NCI-H2107 treated with DMSO at 0.1 percent for 48 hours (cell line): ENCODE measurements around the gene MAST2.
A peak's percentile ranks its signal among the peaks of the same experiment; 100 is the strongest.

Experiments used
- DNase-seq: peaks from one replicate; lab custom pipeline; 2025; ENCODE audit not compliant: unreplicated experiment; lab: John Stamatoyannopoulos, UW

Gene MAST2

GRCh38 chr1:46013581-46013980, 210.2 kb downstream of the MAST2 start:
- no peak for DNase-seq

- no peak for DNase-seq
These were observed 214.6 kb downstream of the MAST2 start for GRCh38 chr1:46017876-46018503.

- DNase-seq = no peak
These were observed 215.9 kb downstream of the MAST2 start for GRCh38 chr1:46019348-46019747.

DNA sequence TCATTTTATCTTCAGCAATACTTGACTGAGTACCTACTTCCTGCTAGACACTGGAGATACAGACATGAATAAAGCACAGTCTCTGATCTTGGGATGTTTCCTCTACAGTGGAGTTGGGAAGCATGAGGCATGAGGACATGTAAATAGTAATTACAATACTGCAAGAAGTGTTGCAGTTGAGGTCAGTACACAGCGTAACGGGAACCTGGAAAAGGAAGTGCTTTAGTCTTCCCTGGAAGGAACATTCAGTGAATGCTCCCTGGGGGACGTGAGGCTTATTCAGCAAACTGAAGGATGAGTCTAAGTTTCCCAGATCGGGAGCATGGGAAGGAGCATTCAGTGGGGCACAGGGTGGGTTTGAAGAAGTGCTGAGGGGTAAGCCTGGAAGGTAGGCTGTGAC, 216.6 kb downstream of the MAST2 start:
- no peak for DNase-seq

- peak; percentile 26 for DNase-seq
These were observed 217.9 kb downstream of the MAST2 start for GRCh38 chr1:46021046-46021996.

GRCh38 chr1:46026531-46026930, 223.1 kb downstream of the MAST2 start:
- no peak for DNase-seq

- no peak for DNase-seq
These were observed 224.6 kb downstream of the MAST2 start for GRCh38 chr1:46027788-46028573.

- no peak for DNase-seq
These were observed 226.9 kb downstream of the MAST2 start for GRCh38 chr1:46030074-46030870.

DNA sequence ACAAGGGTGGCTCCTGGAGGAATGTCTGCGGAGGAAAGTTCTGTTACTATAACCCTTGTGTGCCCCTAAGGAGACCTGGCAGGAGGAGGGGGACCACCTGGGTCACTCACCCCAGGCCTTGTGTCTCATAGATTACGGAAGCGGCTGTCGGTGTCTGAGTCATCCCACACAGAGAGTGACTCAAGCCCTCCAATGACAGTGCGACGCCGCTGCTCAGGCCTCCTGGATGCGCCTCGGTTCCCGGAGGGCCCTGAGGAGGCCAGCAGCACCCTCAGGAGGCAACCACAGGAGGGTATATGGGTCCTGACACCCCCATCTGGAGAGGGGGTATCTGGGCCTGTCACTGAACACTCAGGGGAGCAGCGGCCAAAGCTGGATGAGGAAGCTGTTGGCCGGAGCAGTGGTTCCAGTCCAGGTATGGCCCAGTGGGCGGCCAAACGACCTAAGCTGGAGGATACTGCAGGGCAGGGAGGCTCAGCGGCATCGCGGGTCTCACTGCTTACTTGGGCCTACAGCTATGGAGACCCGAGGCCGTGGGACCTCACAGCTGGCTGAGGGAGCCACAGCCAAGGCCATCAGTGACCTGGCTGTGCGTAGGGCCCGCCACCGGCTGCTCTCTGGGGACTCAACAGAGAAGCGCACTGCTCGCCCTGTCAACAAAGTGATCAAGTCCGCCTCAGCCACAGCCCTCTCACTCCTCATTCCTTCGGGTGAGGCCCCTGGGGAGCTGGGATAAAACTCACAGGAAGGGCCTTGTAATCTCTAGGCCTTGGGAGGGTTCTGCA, 227.7 kb downstream of the MAST2 start:
- DNase-seq = no peak

GRCh38 chr1:46034601-46035516, 231.4 kb downstream of the MAST2 start:
- DNase-seq = no peak

- DNase-seq = peak; percentile 79
These were observed 233.8 kb downstream of the MAST2 start for GRCh38 chr1:46036894-46037839.

DNA sequence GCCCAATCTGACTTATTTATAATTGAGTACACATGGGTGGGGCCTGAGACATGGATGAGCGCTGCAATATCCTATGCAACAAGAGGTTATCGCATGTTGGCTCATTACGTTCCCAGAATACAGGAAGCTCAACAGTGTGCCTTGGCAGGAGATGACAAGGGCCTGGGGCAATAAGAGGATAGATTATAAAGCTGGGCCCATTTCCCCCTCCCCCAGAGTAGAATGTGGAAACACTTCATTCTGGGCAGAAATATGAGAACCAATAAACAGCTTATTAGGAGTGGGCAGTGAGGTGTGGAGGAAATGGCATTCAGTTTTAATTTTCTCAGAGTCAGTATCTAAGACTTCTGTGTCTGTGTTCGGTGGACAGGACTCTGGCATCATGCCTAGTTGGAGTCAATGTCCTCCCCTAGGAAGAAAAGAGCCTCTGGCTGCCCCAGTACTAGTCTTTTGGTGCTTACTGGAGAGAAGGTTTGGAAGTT, 236.2 kb downstream of the MAST2 start:
- peak; percentile 48 for DNase-seq

DNA sequence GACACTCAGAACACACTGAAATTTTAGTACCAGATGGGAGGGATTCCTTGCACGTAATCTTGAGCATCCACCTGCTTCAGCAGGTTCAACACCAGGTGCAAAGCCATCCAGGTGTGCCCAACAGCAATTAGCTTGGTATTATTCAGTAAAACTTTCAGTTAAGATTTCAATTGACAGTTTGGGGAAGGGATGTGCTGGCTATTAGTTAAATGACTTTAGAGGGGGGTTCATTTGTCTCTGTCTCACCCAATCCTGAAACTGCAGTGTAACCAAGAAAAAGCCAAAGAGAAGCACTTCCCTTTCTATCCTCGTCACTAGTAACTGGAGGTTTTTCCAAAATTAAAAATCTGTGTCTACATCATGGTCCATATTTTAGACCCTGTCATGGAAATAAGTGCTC, 238.1 kb downstream of the MAST2 start:
- peak; percentile 38 for DNase-seq

DNA sequence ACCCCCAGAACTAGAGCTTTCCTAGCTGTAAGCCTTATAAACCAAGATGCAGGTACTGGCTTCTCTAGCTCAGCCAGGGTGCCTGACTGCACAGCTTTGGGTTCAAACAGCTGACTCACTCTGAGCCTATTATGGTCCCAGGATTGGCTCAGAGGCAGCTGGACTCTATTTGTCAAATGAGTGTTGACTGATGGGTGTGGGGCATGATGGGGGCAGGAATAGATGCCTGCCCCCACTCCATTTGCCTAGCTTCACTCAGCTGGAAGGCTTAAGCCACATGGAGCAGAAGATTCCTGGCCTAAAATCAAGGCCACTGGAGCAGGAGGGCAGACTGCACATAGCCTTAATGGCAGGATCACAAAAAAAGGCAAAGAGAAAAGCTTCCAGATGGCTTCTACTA, 238.6 kb downstream of the MAST2 start:
- DNase-seq = no peak

DNA sequence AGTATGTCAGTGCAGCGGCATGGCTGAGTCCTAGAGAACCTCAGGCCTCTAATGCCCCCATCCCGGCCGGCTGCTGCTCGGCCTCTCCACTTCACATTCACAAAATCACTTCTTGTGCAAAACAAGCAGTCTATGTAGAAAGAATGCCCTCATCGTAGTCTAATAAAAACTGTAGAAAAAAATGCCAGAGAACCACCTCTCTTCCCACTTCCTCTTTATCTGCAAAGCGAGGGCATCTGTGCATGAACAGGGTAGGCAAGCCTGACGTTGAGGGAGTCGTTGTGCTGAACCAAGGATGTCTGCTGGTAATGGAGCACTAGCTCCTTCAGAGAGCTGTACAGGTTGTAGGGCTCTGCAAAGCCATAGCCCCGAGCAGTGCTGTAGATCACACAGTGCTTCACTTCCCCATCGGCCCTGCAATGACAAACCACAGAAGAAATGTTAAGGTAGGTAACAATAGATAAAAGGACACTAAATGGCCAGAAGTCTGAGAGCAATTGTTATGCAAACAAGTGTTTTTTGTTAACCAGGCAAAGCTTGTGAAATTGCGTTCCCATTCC, 240.1 kb downstream of the MAST2 start:
- DNase-seq = peak; percentile 88

GRCh38 chr1:46044116-46044515, 240.7 kb downstream of the MAST2 start:
- no peak for DNase-seq

GRCh38 chr1:46053734-46054133, 250.3 kb downstream of the MAST2 start:
- DNase-seq = no peak
